ENCODE data around the gene REEP2. TPM values are rescaled to one million over a fixed set of nuclear protein-coding genes. Genes with fewer than 3 reads are reported as not detected.

Gene REEP2
- total and polyA plus RNA-seq, 2 donors = 5.3 to 17.6 TPM

- Histone ChIP-seq H3K4me1 (ENCODE audit: insufficient read depth) (peaks cover 2% of the 10 kb centered on the region), H3K4me3 (ENCODE audit: low read depth, low read length) (no peak overlapping the region), H3K27ac (ENCODE audit: low read depth) (no peak overlapping the region), H3K36me3 (ENCODE audit: insufficient read depth) (no peaks in the 10 kb centered on the region)
- no peak for DNase-seq (ENCODE audit: extremely low spot score)
- WGBS = 82% methylated on average over 5 of the region's 5 CpGs
Observed at GRCh38 chr5:138488481-138488945, 49.7 kb downstream of the REEP2 start.

GRCh38 chr5:138489683-138490061, 50.8 kb downstream of the REEP2 start:
- 67% methylated on average over 5 of the region's 5 CpGs for WGBS
- Histone ChIP-seq H3K36me3 (ENCODE audit: insufficient read depth) (no peaks in the 10 kb centered on the region), H3K4me3 (ENCODE audit: low read depth, low read length) (no peak overlapping the region), H3K27ac (ENCODE audit: low read depth) (no peak overlapping the region), H3K4me1 (ENCODE audit: insufficient read depth) (peaks cover 2% of the 10 kb centered on the region)
- DNase-seq (ENCODE audit: extremely low spot score) = no peak

DNA sequence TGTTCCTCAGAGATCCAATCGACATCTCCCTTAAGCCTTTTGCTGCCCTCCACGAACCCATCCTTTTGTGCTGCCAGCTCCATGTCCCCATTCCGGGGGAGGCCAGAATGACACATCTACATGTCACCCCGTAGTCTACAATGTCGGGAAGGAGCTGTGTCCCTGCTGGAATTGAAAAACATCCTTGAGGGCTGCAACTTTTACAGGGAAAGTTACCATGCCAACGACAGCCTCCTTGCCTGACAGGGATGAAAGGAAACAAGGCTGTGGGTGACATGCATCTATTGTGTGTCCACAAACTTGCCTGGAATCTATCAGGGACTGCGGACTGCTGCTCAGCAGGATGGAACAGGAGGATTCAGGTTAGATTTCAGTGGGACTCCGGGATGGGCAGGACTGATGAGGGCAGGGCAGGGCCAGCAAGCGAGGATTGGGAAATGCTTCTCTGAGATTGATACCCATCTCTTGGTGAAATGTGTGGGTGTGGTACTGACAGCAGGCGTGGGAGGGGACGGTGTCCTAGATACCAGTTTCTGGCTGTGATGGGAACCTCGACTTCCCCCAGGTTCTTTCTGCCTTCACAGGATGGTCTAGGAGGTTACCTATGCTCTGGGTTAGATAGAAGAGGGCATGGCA, 51.9 kb downstream of the REEP2 start:
- 85% methylated on average over 12 of the region's 12 CpGs for WGBS
- Histone ChIP-seq H3K36me3 (ENCODE audit: insufficient read depth) (no peaks in the 10 kb centered on the region), H3K27ac (ENCODE audit: low read depth) (no peak overlapping the region), H3K4me1 (ENCODE audit: insufficient read depth) (peaks cover 2% of the 10 kb centered on the region), H3K4me3 (ENCODE audit: low read depth, low read length) (no peak overlapping the region)
- DNase-seq (ENCODE audit: extremely low spot score) = no peak

- Histone ChIP-seq H3K4me1 (ENCODE audit: insufficient read depth) (peaks cover 2% of the 10 kb centered on the region), H3K4me3 (ENCODE audit: low read depth, low read length) (peak overlapping the region; percentile 63), H3K27ac (ENCODE audit: low read depth) (no peak overlapping the region), H3K36me3 (ENCODE audit: insufficient read depth) (no peaks in the 10 kb centered on the region)
- DNase-seq (ENCODE audit: extremely low spot score) = no peak
- WGBS = 50% methylated on average over 11 of the region's 11 CpGs
Observed at GRCh38 chr5:138491284-138491648, 52.4 kb downstream of the REEP2 start.

DNA sequence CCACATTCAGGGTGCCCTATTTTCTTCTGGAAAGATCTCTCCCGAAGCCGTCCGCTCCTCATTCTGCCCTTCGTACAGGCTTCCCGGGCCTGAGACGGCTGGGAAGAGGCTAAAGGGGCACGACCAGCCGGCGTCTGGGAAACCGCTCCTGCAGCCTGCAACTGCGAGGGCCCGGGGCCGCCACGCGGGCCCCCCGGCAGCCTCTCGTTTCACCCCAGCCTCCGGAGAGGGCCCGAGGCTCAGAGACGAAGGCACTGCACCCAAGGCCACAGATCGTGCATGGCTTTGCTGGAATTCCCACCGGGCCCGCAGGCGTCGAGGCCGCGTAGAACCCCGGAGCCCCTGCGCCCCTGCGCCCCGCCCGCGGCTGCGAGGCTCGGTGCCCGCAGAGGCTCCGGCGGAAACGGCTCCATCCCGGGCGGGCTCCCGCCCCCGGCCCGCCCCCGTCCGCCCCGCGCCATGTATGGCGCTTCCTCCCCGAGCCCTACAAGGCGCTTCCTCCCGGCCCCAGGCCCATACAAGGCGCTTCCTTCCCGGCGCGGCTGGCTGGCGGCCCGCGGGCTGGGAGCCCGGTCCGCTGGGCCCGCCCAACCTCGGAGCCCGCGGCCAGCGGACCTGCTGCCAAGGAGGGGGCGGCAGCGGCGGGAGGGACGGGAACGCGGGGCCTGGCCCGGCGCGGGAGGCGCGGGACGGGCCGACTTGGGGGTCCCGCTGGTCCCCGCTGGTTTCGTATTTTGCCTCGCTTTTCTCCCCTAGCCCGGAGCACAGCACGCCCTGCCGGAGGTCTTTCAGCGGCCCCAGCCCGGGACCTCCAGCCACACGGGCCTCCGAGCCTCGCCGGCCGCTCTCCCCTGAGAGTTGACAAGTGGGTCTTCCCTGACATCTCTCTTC, 53.1 kb downstream of the REEP2 start:
- Histone ChIP-seq H3K36me3 (ENCODE audit: insufficient read depth) (no peaks in the 10 kb centered on the region), H3K4me3 (ENCODE audit: low read depth, low read length) (peak overlapping the region; percentile 63), H3K4me1 (ENCODE audit: insufficient read depth) (peaks cover 2% of the 10 kb centered on the region), H3K27ac (ENCODE audit: low read depth) (no peak overlapping the region)
- DNase-seq (ENCODE audit: extremely low spot score) = peak; percentile 70
- WGBS = 2% methylated on average over 93 of the region's 93 CpGs

- DNase-seq (ENCODE audit: extremely low spot score) = no peak
- WGBS = 26% methylated on average over 10 of the region's 10 CpGs
- Histone ChIP-seq H3K4me1 (ENCODE audit: insufficient read depth) (peaks cover 2% of the 10 kb centered on the region), H3K4me3 (ENCODE audit: low read depth, low read length) (peak overlapping the region; percentile 30), H3K36me3 (ENCODE audit: insufficient read depth) (no peaks in the 10 kb centered on the region), H3K27ac (ENCODE audit: low read depth) (no peak overlapping the region)
Observed at GRCh38 chr5:138492560-138493045, 53.7 kb downstream of the REEP2 start.

DNA sequence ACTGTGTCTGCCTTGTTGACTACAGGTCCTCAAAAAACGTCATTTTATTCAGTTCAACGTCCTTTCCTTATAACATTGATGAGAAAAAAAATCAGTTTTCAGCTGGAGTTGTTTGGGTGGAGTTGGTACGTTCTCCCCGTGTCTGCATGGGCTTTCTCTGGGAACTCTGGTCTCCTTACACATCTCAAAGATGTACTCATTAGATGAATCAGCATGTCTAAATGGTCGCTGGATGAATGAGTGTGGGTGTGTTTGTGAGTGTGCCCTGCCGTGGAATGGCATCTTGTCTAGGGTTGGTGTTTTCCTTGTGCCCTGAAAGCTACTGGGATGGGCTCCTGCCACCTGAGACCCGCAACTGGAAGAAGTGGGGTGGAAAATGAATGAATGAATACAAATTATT, 56.5 kb downstream of the REEP2 start:
- DNase-seq (ENCODE audit: extremely low spot score) = no peak
- no peaks in the 10 kb centered on the region for H3K36me3 ChIP-seq (ENCODE audit: insufficient read depth)
- H3K4me1 ChIP-seq (ENCODE audit: insufficient read depth) = peaks cover 2% of the 10 kb centered on the region
- H3K4me3 ChIP-seq (ENCODE audit: low read depth, low read length) = no peak overlapping the region
- WGBS = 87% methylated on average over 7 of the region's 7 CpGs
- no peak overlapping the region for H3K27ac ChIP-seq (ENCODE audit: low read depth)

Small RNA genes within 50 kb of the gene (small RNA-seq; reads per million reads assigned to genes)
- not detected for gene AC113403.1

Other genes starting within 250 kb of the REEP2 start
- gene CDC23, start 225.7 kb upstream of the REEP2 start, total RNA-seq = 44.1 TPM
- gene CDC23, start 225.7 kb upstream of the REEP2 start, polyA plus RNA-seq = 20.1 TPM
- 2.4 TPM for gene GFRA3, start 164.4 kb upstream of the REEP2 start, total RNA-seq
- gene GFRA3, start 164.4 kb upstream of the REEP2 start, polyA plus RNA-seq = 3.3 TPM
- 6.1 TPM for gene CDC25C, start 107.3 kb upstream of the REEP2 start, total RNA-seq
- gene CDC25C, start 107.3 kb upstream of the REEP2 start, polyA plus RNA-seq = 0.13 TPM
- gene FAM53C, start 100.8 kb upstream of the REEP2 start, total RNA-seq = 20.3 TPM
- gene FAM53C, start 100.8 kb upstream of the REEP2 start, polyA plus RNA-seq = 22.9 TPM
- 68.7 TPM for gene KDM3B, start 86.4 kb upstream of the REEP2 start, total RNA-seq
- gene KDM3B, start 86.4 kb upstream of the REEP2 start, polyA plus RNA-seq = 36.2 TPM
- 12.8 TPM for gene EGR1, start 26.4 kb downstream of the REEP2 start, total RNA-seq
- 438 TPM for gene EGR1, start 26.4 kb downstream of the REEP2 start, polyA plus RNA-seq
- 66.3 TPM for gene ETF1, start 104.2 kb downstream of the REEP2 start, total RNA-seq
- gene ETF1, start 104.2 kb downstream of the REEP2 start, polyA plus RNA-seq = 62.0 TPM
- 159 TPM for gene HSPA9, start 136.3 kb downstream of the REEP2 start, total RNA-seq
- gene HSPA9, start 136.3 kb downstream of the REEP2 start, polyA plus RNA-seq = 126 TPM